Right cardiac atrium (tissue), 5 donors: ENCODE measurements around the gene RAP2C. TPM values are rescaled to one million over a fixed set of nuclear protein-coding genes. Genes with fewer than 3 reads are reported as not detected.

Experiments used
- ATAC-seq, 2 donors: fragments of 200-7000 bp; cut with Tn5 transposase; one replicate each; pipeline versions ENCODE4 v1.8.0 to v1.9.1; 2020; ENCODE audit warnings: moderate library complexity in 2 of 2, mild to moderate bottlenecking in 1 of 2
- DNase-seq, 3 donors: peaks; one replicate each; pipeline ENCODE4 v3.0.0-alpha.2; 2020
- H3K27ac ChIP-seq: one replicate; pipeline ENCODE4 v1.5.1; 2013; ENCODE audit warnings: mild to moderate bottlenecking, low read length, control low read depth, moderate library complexity
- H3K27me3 ChIP-seq: one replicate; pipeline ENCODE4 v1.6.1; 2013; ENCODE audit not compliant: control insufficient read depth, insufficient read depth
- H3K4me1 ChIP-seq: one replicate; pipeline ENCODE4 v1.6.1; 2013; ENCODE audit warnings: low read length; ENCODE audit not compliant: control insufficient read depth, insufficient read depth
- H3K4me3 ChIP-seq: one replicate; pipeline ENCODE4 v1.5.1; 2013; ENCODE audit warnings: low read length, control low read depth
- H3K9me3 ChIP-seq: one replicate; pipeline ENCODE4 v1.6.1; 2013; ENCODE audit warnings: low read length; ENCODE audit not compliant: control insufficient read depth
- WGBS: extraction: QIAGEN DNeasy Blood & Tissue Kit; methylation state at CpG from one replicate; pipeline ENCODE4 v1.1.7; 2013; 5-methylcytosine and 5-hydroxymethylcytosine counted together
- intact Hi-C, 4 donors: fragments of 100-400 bp; cut with DNase I; formaldehyde crosslinking; loops; one replicate each; pipeline versions ENCODE4 v1.11.0 to v1.14.0; 2022 to 2023
- polyA plus RNA-seq: library from polyadenylated mRNA; stranded (reverse); fragments of 200-250 nt; gene quantifications from one replicate; pipeline ENCODE4 v1.2.3, GENCODE V29; 2013
- total RNA-seq, 4 donors: library from RNA; stranded (reverse); fragmentation: NEBNext Ultra II Directional; extraction: Animal tissue kit (Norgen Biotek cat#: 25700); gene quantifications; one replicate each; pipeline ENCODE4 v1.2.1, GENCODE V29; 2021
- donor health status: healthy with polysubstance abuse.
- donor health status: DM: no; HTN: yes; CAD: no.
- donor health status: DM: no; HTN: no; CAD: no.
- donor health status: DM: no; HTN: yes; CAD: no; lungs with severe emphysema.
- donor health status: DM: yes; HTN: yes; CAD: no.

RAP2C gene
- total and polyA plus RNA-seq, 5 donors = 9.8 to 25.0 (median 19.4) TPM

DNA sequence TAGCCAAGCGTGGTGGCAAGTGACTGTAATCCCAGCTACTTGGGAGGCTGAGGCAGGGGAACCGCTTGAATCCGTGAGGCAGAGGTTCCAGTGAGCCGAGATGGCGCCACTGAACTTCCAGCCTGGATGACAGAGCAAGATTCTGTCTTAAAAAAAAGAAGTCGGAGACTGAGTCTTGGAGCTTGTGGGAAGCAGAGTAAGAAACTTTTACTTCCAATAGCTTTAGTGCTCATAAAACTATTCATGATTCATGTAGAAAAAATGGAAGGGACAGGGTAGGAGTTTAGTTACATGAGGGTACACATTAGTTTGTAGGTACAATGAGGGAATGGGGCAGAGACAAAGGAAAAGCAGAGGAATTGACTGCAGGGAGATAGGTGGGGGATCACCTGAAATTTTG, 19.3 kb downstream of the RAP2C start:
- ATAC-seq = no peak
- H3K27ac ChIP-seq = no peak overlapping the region
- H3K4me3 ChIP-seq = no peak overlapping the region
- DNase-seq = no peak
- intact Hi-C loops = no loop called here
- no peaks in the 10 kb centered on the region for H3K9me3 ChIP-seq
- no peaks in the 10 kb centered on the region for H3K27me3 ChIP-seq
- no peaks in the 10 kb centered on the region for H3K4me1 ChIP-seq
- WGBS = 96% methylated on average over 6 of the region's 6 CpGs

DNA sequence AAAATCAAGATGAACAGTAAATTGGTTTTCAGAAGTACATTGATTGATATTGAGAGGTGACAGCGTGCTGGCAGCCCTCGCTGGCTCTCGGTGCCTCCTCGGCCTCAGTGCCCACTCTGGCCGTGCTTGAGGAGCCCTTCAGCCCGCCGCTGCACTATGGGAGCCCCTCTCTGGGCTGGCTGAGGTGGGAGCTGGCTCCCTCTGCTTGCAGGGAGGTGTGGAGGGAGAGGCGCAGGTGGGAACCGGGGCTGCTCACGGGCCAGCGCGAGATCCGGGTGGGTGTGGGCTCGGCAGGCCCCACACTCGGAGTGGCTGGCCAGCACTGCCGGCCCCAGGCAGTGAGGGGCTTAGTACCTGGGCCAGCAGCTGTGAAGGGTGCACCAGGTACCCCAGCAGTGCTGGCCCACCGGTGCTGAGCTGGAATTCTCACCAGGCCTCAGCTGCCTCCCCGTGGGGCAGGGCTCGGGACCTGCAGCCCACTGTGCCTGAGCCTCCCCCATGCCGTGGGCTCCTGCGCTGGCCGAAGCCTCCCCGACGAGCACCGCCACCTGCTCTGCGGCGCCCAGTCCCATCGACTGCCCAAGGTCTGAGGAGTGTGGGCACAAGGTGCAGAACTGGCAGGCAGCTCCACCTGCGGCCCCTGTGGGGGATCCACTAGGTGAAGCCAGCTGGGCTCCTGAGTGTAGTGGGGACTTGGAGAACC, 25.2 kb downstream of the RAP2C start:
- H3K4me3 ChIP-seq = no peak overlapping the region
- H3K27ac ChIP-seq = no peak overlapping the region
- 98% methylated on average over 29 of the region's 29 CpGs for WGBS
- intact Hi-C loops = no loop called here
- ATAC-seq (no peak), DNase-seq (peak in 1 of 3 donors; percentile 45)
- H3K9me3 ChIP-seq = no peaks in the 10 kb centered on the region
- H3K4me1 ChIP-seq = no peaks in the 10 kb centered on the region
- H3K27me3 ChIP-seq = no peaks in the 10 kb centered on the region

DNA sequence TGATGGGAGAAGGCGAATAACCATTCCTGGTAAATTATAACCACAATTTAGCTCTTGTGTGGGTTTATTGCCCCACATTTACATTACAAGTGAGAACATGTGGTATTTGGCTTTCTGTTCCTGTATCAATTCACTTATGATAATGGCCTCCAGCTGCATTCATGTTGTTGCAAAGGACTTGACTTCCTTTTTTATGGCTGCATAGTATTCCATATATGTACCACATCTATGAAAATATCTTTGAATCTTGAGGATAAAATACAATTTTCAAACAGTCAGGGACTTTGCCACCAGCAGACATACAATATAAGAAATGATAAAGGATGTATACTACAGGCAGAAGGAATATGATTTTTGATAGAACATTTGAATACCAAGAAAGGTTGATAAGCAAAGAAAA, 27.3 kb downstream of the RAP2C start:
- Histone ChIP-seq H3K4me1 (no peaks in the 10 kb centered on the region), H3K27ac (no peak overlapping the region), H3K27me3 (no peaks in the 10 kb centered on the region), H3K9me3 (no peaks in the 10 kb centered on the region), H3K4me3 (no peak overlapping the region)
- WGBS = 97% methylated on average over 1 of the region's 1 CpG
- no peak for ATAC-seq
- DNase-seq = no peak
- intact Hi-C loops = no loop called here

DNA sequence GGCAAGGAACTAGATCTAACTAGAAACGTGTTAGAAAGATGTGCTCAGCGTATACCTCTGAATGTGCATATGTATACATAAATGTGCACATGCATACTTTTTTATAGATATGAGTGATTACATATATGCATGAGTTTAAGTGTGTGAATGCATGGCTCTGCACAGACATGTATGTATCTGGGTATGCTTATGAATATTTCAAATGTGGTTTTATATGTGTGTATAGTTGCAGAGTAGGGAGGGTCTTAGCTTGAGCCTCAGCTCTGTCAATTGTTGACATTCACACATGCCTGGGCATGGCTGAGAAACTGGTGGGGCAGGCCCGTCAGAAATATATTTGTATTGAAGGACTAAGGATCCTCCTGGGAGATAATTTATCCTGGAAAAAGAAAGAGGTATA, 31.1 kb downstream of the RAP2C start:
- Histone ChIP-seq H3K4me3 (no peak overlapping the region), H3K27me3 (no peaks in the 10 kb centered on the region), H3K27ac (no peak overlapping the region), H3K9me3 (no peaks in the 10 kb centered on the region), H3K4me1 (no peaks in the 10 kb centered on the region)
- intact Hi-C loops = no loop called here
- 76% methylated on average over 3 of the region's 3 CpGs for WGBS
- DNase-seq = no peak
- no peak for ATAC-seq

DNA sequence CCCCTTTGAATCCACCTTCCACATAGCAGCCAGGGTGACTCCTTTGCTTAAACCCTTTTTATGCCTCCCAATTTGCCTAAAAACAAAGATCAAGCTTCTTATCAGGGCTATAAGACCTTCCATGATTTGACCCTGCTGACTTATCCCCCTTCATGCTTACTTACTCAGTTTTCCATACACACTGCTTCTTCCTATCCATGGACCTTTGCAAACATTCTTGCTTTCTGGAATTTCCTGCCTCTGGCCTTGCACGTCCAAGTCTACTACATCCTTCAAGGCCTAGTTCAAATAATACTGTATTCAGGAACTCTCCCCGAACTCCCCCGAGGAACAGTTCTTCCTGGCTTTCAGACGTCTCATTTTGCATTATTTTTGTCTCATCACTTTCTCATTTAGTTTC, 31.8 kb downstream of the RAP2C start:
- H3K9me3 ChIP-seq = no peaks in the 10 kb centered on the region
- H3K27ac ChIP-seq = no peak overlapping the region
- H3K27me3 ChIP-seq = no peaks in the 10 kb centered on the region
- no peak overlapping the region for H3K4me3 ChIP-seq
- DNase-seq (no peak), ATAC-seq (no peak)
- intact Hi-C loops = no loop called here
- no peaks in the 10 kb centered on the region for H3K4me1 ChIP-seq
- 44% methylated on average over 4 of the region's 4 CpGs for WGBS

DNA sequence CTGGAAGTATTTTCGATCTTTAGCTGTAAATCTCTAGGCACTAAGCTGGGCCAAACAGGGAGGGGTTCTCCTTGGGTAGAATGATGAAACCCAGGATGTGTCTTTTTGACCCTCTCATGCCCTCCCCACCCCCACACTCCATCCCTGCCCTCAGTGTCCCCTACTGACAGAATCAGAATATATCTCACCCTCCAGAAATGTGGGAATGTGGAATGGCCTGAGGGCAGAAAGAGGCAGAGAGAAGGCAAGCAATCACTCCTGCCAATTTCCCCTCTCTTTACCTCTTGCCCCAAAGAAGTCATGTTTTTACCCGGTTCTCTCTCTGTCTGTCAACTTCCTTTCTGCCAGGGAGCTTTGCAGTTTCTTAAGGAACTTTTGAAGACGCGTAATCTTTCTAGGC, 34.4 kb downstream of the RAP2C start:
- no peak overlapping the region for H3K27ac ChIP-seq
- no peaks in the 10 kb centered on the region for H3K4me1 ChIP-seq
- ATAC-seq (no peak), DNase-seq (no peak)
- 86% methylated on average over 4 of the region's 4 CpGs for WGBS
- H3K27me3 ChIP-seq = no peaks in the 10 kb centered on the region
- H3K4me3 ChIP-seq = no peak overlapping the region
- no peaks in the 10 kb centered on the region for H3K9me3 ChIP-seq
- intact Hi-C loops = no loop called here

DNA sequence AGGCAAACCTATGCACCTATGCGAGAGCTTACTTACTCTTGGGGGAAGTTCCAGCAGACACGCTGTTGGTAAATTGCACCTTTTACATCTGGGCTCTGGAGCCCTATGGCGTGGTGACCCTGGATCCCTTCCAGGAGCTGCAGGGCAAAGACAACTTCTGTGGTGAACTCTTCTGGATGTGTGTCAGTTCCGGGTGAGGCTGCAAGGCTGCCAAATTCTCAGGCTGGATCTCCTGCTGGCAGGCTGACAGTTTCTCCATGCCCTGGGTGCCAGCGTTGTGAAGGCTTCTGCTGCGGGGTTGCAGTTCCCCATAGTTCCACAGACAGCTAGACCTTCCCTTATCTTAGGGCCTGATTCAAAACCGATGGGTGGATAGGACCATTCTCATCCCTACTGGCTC, 37.9 kb downstream of the RAP2C start:
- ATAC-seq (no peak), DNase-seq (peak in 1 of 3 donors; percentile 10)
- Histone ChIP-seq H3K4me1 (no peaks in the 10 kb centered on the region), H3K27me3 (no peaks in the 10 kb centered on the region), H3K9me3 (no peaks in the 10 kb centered on the region), H3K27ac (no peak overlapping the region), H3K4me3 (no peak overlapping the region)
- 67% methylated on average over 7 of the region's 7 CpGs for WGBS
- intact Hi-C loops = no loop called here

DNA sequence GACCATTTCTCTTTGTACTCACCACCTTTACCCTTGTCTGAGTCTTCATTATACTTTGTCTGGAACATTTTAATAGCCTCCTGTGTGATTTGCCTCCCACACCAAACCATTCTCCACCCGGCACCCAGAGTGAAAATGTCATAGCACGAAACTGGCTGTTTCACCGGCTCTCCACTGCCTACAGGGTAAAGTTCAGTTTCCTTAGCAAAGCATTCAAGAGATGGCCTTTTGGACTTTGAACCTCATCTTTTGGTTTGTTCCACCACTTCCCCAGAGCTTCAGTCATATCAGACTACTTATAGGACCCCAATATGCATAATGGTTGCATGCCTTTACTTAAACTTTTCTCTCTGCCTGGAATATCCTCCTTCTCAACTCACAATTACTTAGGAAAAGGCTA, 38.3 kb downstream of the RAP2C start:
- whole genome bisulfite sequencing = 94% methylated on average over 3 of the region's 3 CpGs
- DNase-seq (no peak), ATAC-seq (no peak)
- Histone ChIP-seq H3K9me3 (no peaks in the 10 kb centered on the region), H3K4me3 (no peak overlapping the region), H3K27ac (no peak overlapping the region), H3K4me1 (no peaks in the 10 kb centered on the region), H3K27me3 (no peaks in the 10 kb centered on the region)
- intact Hi-C loops = no loop called here

DNA sequence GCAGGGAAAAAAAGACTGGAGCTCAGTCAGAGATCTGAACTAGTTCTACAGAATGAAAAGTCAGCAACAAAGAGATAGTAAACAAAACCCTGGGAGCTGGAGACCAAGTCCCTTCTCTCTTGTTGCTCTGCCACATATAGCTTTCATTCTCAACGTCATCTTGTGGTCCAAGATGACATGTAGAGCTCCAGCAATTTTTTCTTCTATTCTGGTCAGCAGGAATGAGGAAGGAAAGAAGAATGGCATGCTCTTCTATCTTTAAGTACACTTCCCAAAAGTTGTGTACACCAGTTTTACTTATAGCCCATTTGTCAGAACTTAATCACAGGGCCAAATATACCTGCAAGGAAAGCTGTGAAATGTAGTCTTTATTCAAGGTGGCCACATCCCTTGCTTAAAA, 45.6 kb downstream of the RAP2C start:
- H3K4me3 ChIP-seq = no peak overlapping the region
- intact Hi-C loops = no loop called here
- WGBS = 63% methylated on average over 1 of the region's 1 CpG

DNA sequence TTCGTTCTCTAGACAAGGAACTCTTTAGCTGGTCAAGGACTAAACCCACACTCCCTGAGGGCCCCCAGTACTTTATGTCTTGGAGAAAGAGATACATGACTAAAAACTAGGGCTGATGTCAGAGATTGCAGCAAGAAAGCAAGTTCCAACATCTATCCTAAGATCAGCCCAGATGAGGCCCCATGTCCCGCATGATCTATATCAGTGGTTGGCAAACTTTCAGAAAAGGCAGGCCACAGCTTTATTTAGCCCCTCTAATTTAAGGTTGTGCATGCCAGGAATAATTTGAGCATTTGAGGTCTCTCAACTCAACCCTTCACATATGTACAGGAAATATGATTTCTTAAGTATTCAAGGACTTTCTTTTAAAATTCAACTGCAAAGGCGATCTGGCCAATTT, 47.4 kb downstream of the RAP2C start:
- DNase-seq (no peak), ATAC-seq (no peak)
- no peaks in the 10 kb centered on the region for H3K27me3 ChIP-seq
- H3K27ac ChIP-seq = no peak overlapping the region
- H3K9me3 ChIP-seq = no peaks in the 10 kb centered on the region
- intact Hi-C loops = no loop called here
- no peaks in the 10 kb centered on the region for H3K4me1 ChIP-seq
- H3K4me3 ChIP-seq = no peak overlapping the region
- 77% methylated on average over 3 of the region's 3 CpGs for WGBS

More for the DNA sequence above, 45.6 kb downstream of the RAP2C start:
- Histone ChIP-seq H3K27me3 (no peaks in the 10 kb centered on the region), H3K4me1 (no peaks in the 10 kb centered on the region), H3K27ac (no peak overlapping the region), H3K9me3 (no peaks in the 10 kb centered on the region)
- ATAC-seq = no peak
- no peak for DNase-seq

DNA sequence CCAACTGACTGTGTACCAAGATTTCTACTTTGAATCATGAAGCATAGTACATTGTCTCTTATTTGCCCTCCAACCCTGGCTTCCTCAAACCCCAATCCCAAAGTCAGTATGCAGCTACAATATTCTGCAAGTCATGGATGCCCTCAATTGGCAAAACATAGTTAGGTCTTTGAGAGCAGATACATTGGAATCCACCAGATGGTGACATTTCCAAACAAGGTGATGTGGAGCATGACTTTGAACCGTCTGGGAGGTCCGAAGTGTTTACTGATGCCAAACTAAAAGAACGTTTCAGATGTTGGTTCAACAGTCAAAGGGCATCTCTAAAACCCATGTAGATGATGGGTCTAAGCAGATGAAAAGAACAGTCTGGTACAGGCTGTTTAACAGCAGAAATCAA, 47.8 kb downstream of the RAP2C start:
- no peaks in the 10 kb centered on the region for H3K9me3 ChIP-seq
- DNase-seq (no peak), ATAC-seq (no peak)
- H3K4me1 ChIP-seq = no peaks in the 10 kb centered on the region
- intact Hi-C loops = no loop called here
- no peak overlapping the region for H3K4me3 ChIP-seq
- WGBS = 67% methylated on average over 3 of the region's 3 CpGs
- H3K27ac ChIP-seq = no peak overlapping the region
- H3K27me3 ChIP-seq = no peaks in the 10 kb centered on the region

DNA sequence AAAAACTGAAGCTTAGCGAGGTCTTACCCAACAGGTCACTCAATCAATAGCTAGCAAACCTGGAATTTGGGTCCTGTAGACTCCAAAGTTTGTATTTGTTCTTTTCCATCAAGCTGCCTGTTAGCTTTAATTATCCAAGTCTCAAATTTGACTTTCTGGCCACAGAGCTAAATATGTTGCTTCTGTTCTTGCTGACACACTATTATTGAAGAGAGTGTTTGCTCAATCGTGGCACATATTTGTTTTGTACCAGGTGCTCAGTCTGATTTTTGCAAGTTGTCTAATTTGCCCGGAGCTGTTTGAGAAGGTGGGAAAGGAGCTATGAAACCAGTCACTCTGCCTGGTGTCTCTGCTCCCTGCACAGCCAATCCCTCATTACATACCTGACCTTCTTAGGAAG, 49.7 kb downstream of the RAP2C start:
- 83% methylated on average over 3 of the region's 3 CpGs for WGBS
- intact Hi-C loops = no loop called here
- no peaks in the 10 kb centered on the region for H3K27me3 ChIP-seq
- no peaks in the 10 kb centered on the region for H3K9me3 ChIP-seq
- no peak overlapping the region for H3K27ac ChIP-seq
- no peaks in the 10 kb centered on the region for H3K4me1 ChIP-seq
- no peak for ATAC-seq
- no peak for DNase-seq
- no peak overlapping the region for H3K4me3 ChIP-seq
